Gastroesophageal sphincter (tissue), 4 donors: Measurements from ENCODE around the gene XYLT1. TPM values are rescaled to one million over a fixed set of nuclear protein-coding genes. Genes with fewer than 3 reads are reported as not detected.

Experiments used
- ATAC-seq: fragments of 150-250 bp; one replicate; pipeline ENCODE4 v1.9.1; 2016; ENCODE audit warnings: mild to moderate bottlenecking, moderate library complexity
- H3K27ac ChIP-seq, 4 donors: fragments of 200-600 bp; sonication (generic) in 3 of 4; 1 replicate in 3 of 4; 2 replicates in 1 of 4; pipeline ENCODE4 v1.5.1; 2016 to 2019
- H3K27me3 ChIP-seq: fragments of 200-600 bp; sonication (generic); one replicate; pipeline ENCODE4 v1.5.1; 2019
- H3K36me3 ChIP-seq, 2 donors: fragments of 200-600 bp; sonication (generic); one replicate each; pipeline ENCODE4 v1.5.1; 2019; ENCODE audit warnings: control low read depth in 1 of 2
- H3K4me1 ChIP-seq, 3 donors: fragments of 200-600 bp; sonication (generic); 1 replicate in 2 of 3; 2 replicates in 1 of 3; pipeline ENCODE4 v1.5.1; 2016 to 2019; ENCODE audit warnings: control low read depth in 2 of 3
- H3K4me3 ChIP-seq, 2 donors: fragments of 200-600 bp; sonication (generic); one replicate each; pipeline ENCODE4 v1.5.1; 2019; ENCODE audit warnings: mild to moderate bottlenecking in 1 of 2, moderate library complexity in 1 of 2
- H3K9me3 ChIP-seq, 3 donors: fragments of 200-600 bp; sonication (generic); one replicate each; pipeline ENCODE4 v1.5.1; 2017 to 2019; ENCODE audit warnings: control low read depth in 2 of 3
- CTCF ChIP-seq, 4 experiments: fragments of 200-600 bp in 2 of 4; fragments of 450-650 bp in 2 of 4; sonication (generic) in 1 of 4; IDR thresholded peaks; one replicate each; pipeline ENCODE4 v1.5.1; 2017 to 2019; ENCODE audit warnings: antibody characterized with exemption in 4 of 4, mild to moderate bottlenecking in 2 of 4, moderate library complexity in 2 of 4
- EP300 ChIP-seq: sonication (generic); formaldehyde crosslinking; IDR thresholded peaks from one replicate; pipeline ENCODE4 v1.6.1; 2017; ENCODE audit warnings: antibody characterized with exemption, mild to moderate bottlenecking
- POLR2A ChIP-seq, 2 donors: fragments of 450-650 bp; IDR thresholded peaks; one replicate each; pipeline ENCODE4 v1.6.1; 2017; ENCODE audit warnings: antibody characterized with exemption in 2 of 2, mild to moderate bottlenecking in 2 of 2, moderate library complexity in 1 of 2
- POLR2AphosphoS5 ChIP-seq: sonication (generic); formaldehyde crosslinking; IDR thresholded peaks from one replicate; pipeline ENCODE4 v1.6.1; 2017; ENCODE audit warnings: antibody characterized with exemption
- WGBS, 2 donors: methylation state at CpG; one replicate each; pipeline ENCODE4 v1.1.5; 2018; ENCODE audit warnings: low coverage in 1 of 2; 5-methylcytosine and 5-hydroxymethylcytosine counted together
- total RNA-seq, 4 donors: library from RNA; depleted of rRNA; stranded (reverse); fragments of >200 nt; gene quantifications; one replicate each; pipeline ENCODE4 v1.1.0, GENCODE V29; 2016

The XYLT1 gene
- total RNA-seq, 4 donors from 2014 or later, result 19.1 to 51.6 (median 23.7) TPM

GRCh38 chr16:17203424-17203823 lies 267.3 kb downstream of the XYLT1 start:
- H3K4me3 ChIP-seq, result no peak overlapping the region
- H3K4me1 ChIP-seq, result peaks cover 0 to 10% (median 0%) of the 10 kb centered on the region in 3 donors
- WGBS, 2 donors, result 65 to 71% methylated on average over 1 of the region's 1 CpG
- no peaks in the 10 kb centered on the region for H3K27me3 ChIP-seq
- ATAC-seq, result no peak
- TF ChIP-seq CTCF (IDR thresholded peaks at IDR 0.05) (no peak), EP300 (no peak), POLR2AphosphoS5 (no peak)
- H3K27ac ChIP-seq, result no peak overlapping the region
- H3K36me3 ChIP-seq, result peaks cover 0 to 24% of the 10 kb centered on the region in 2 donors
- H3K9me3 ChIP-seq, result no peaks in the 10 kb centered on the region

GRCh38 chr16:17199135-17199534 lies 271.6 kb downstream of the XYLT1 start:
- Histone ChIP-seq H3K36me3 (peaks cover 0 to 59% of the 10 kb centered on the region in 2 donors), H3K4me3 (no peak overlapping the region), H3K27me3 (no peaks in the 10 kb centered on the region), H3K9me3 (no peaks in the 10 kb centered on the region), H3K4me1 (no peaks in the 10 kb centered on the region), H3K27ac (no peak overlapping the region)
- no peak for ATAC-seq
- TF ChIP-seq CTCF (IDR thresholded peaks at IDR 0.05) (no peak), EP300 (no peak), POLR2AphosphoS5 (no peak), POLR2A (IDR thresholded peaks at IDR 0.05) (no peak)
- WGBS, 2 donors, result 100% methylated on average over 2 to 3 of the region's 3 CpGs

GRCh38 chr16:17196526-17196925 lies 274.2 kb downstream of the XYLT1 start:
- H3K9me3 ChIP-seq, result no peaks in the 10 kb centered on the region
- 83 to 100% methylated on average over 1 to 3 of the region's 3 CpGs for WGBS, 2 donors
- no peak overlapping the region for H3K4me3 ChIP-seq
- no peaks in the 10 kb centered on the region for H3K27me3 ChIP-seq
- ATAC-seq, result no peak
- peaks cover 0 to 65% of the 10 kb centered on the region in 2 donors for H3K36me3 ChIP-seq
- no peaks in the 10 kb centered on the region for H3K4me1 ChIP-seq
- TF ChIP-seq POLR2A (IDR thresholded peaks at IDR 0.05) (no peak), EP300 (no peak), POLR2AphosphoS5 (no peak), CTCF (IDR thresholded peaks at IDR 0.05) (no peak)
- no peak overlapping the region for H3K27ac ChIP-seq

- Histone ChIP-seq H3K4me1 (no peaks in the 10 kb centered on the region), H3K27me3 (no peaks in the 10 kb centered on the region), H3K9me3 (no peaks in the 10 kb centered on the region), H3K36me3 (peaks cover 0 to 60% of the 10 kb centered on the region in 2 donors), H3K4me3 (no peak overlapping the region), H3K27ac (no peak overlapping the region)
- peak; percentile 46 for ATAC-seq
- TF ChIP-seq CTCF (IDR thresholded peaks at IDR 0.05) (peak; percentile 41 to 78 (median 44)), EP300 (no peak)
- 79% methylated on average over 6 of the region's 14 CpGs; no CpG with 5 or more reads in 1 of the 2 donors for WGBS, 2 donors
These were observed 276.5 kb downstream of the XYLT1 start for GRCh38 chr16:17194190-17194780.

GRCh38 chr16:17193566-17194100 lies 277.1 kb downstream of the XYLT1 start:
- Histone ChIP-seq H3K4me3 (no peak overlapping the region), H3K4me1 (no peaks in the 10 kb centered on the region), H3K27me3 (no peaks in the 10 kb centered on the region), H3K36me3 (peaks cover 0 to 60% of the 10 kb centered on the region in 2 donors), H3K27ac (no peak overlapping the region), H3K9me3 (no peaks in the 10 kb centered on the region)
- TF ChIP-seq EP300, result no peak
- no peak for TF ChIP-seq CTCF (IDR thresholded peaks at IDR 0.05)
- TF ChIP-seq POLR2AphosphoS5, result no peak
- no peak for TF ChIP-seq POLR2A (IDR thresholded peaks at IDR 0.05)
- 83 to 86% methylated on average over 2 of the region's 6 CpGs for WGBS, 2 donors
- ATAC-seq, result no peak
